Activated naive CD4-positive, alpha-beta T cell treated with anti-CD3 and anti-CD28 coated beads for 36 hours (primary cell): ENCODE measurements around the gene C11orf65. TPM values are rescaled to one million over a fixed set of nuclear protein-coding genes. Genes with fewer than 3 reads are reported as not detected.

Source experiments
- CTCF ChIA-PET: fragments of 350-600 bp; sonication (Branson Sonifier 250); formaldehyde crosslinking; loops from one replicate; lab custom pipeline; 2021; ENCODE audit warnings: antibody characterized with exemption; lab: Charles Lee
- DNase-seq: peaks from one replicate; pipeline ENCODE4 v3.0.0-alpha.2; 2020
- H3K27ac Mint-ChIP-seq: one replicate; pipeline ENCODE4 v1.8.0; 2021; ENCODE audit warnings: mild to moderate bottlenecking, mixed read lengths
- H3K27me3 Mint-ChIP-seq: one replicate; pipeline ENCODE4 v1.8.0; 2021; ENCODE audit warnings: low read depth, mixed read lengths
- H3K36me3 Mint-ChIP-seq: one replicate; pipeline ENCODE4 v1.8.0; 2021; ENCODE audit warnings: low read depth, mixed read lengths
- H3K4me1 Mint-ChIP-seq: one replicate; pipeline ENCODE4 v1.8.0; 2021; ENCODE audit warnings: low read depth, mixed read lengths
- H3K4me3 Mint-ChIP-seq: one replicate; pipeline ENCODE4 v1.8.0; 2021; ENCODE audit warnings: mild to moderate bottlenecking, moderate library complexity, mixed read lengths
- H3K9me3 Mint-ChIP-seq: one replicate; pipeline ENCODE4 v1.8.0; 2021; ENCODE audit warnings: mixed read lengths
- intact Hi-C: fragments of 100-400 bp; cut with micrococcal nuclease; formaldehyde crosslinking; loops from one replicate; pipeline ENCODE4 v1.15.1; 2023
- total RNA-seq, 2 experiments: library from RNA; stranded (reverse); gene quantifications; one replicate each; pipeline ENCODE4 v1.2.3, GENCODE V29; 2021

Gene C11orf65
- total RNA-seq = 1 to 10 TPM; 2.2 to 3.1 TPM

DNA sequence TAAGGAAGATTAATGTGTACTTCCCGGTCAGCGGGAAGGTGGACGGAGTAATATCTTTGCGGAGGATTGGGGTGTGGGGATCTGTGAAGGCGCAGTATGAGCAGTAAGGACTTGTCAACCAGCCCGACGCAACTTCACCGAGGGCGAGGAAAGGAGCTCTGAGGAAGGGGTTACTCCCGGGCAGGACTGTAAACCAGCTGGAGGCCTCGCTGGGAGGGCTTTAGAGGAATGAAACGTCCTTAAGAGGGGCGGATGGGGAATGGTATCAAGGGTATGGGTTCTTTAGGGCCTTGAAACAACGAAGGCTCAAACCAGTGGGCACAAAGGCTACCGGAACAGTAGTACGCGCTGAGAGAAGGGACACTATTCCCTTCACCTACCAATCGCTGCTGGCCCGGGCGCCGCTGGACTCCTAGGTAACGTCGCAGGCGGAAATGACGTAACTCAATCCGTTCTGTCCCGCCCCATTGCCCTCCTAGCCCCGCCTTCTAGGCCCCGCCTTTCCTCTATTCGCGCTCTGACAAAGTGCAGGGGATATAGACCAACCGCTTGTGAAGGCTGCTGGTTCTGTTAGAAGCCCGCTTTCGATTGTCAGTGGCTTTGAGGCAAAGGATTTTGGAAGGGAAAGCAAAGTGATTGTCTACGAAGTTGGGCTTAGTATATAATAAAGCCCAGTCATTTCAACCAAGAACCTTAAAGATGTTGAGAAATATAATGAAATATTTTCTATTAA lies at the start of gene C11orf65:
TSS of gene C11orf65 (minus strand) at position 439 of the 733 bp plus-strand sequence. CDS start 5,970 bp downstream, outside the sequence.
- peak within 1 kb of the TSS; percentile 96 for H3K27ac Mint-ChIP-seq
- no peaks in the 10 kb centered on the region for H3K36me3 Mint-ChIP-seq
- peaks cover 8% of the 10 kb centered on the region for H3K4me1 Mint-ChIP-seq
- CTCF ChIA-PET = no interaction called here
- peak within 1 kb of the TSS; percentile 94 for H3K4me3 Mint-ChIP-seq
- H3K9me3 Mint-ChIP-seq = no peaks in the 10 kb centered on the region
- peak; percentile 98 for DNase-seq
- intact Hi-C loops = loop anchor here (1.0 to 10.0 kb wide), 14 partner anchors 30 to 1012 kb away; partner anchors contain the start of genes ACAT1, ALKBH8, CUL5 and CWF19L2
- H3K27me3 Mint-ChIP-seq = no peaks in the 10 kb centered on the region

GRCh38 chr11:108516125-108516524 lies 48.8 kb upstream of the C11orf65 start:
- Mint-ChIP-seq H3K9me3 (no peaks in the 10 kb centered on the region), H3K36me3 (peaks cover 8% of the 10 kb centered on the region), H3K27me3 (no peaks in the 10 kb centered on the region), H3K4me1 (no peaks in the 10 kb centered on the region), H3K27ac (no peak overlapping the region), H3K4me3 (no peak overlapping the region)
- DNase-seq = no peak
- CTCF ChIA-PET = interaction anchor here (0.6 kb wide), 1 partner anchor 417 kb away, joined by 3 read pairs; no protein-coding TSS in a partner anchor
- intact Hi-C loops = no loop called here

- Mint-ChIP-seq H3K9me3 (no peaks in the 10 kb centered on the region), H3K27me3 (no peaks in the 10 kb centered on the region), H3K27ac (no peak overlapping the region), H3K4me3 (no peak overlapping the region), H3K4me1 (no peaks in the 10 kb centered on the region), H3K36me3 (peaks cover 8% of the 10 kb centered on the region)
- intact Hi-C loops = no loop called here
- CTCF ChIA-PET = no interaction called here
- no peak for DNase-seq
Observed at GRCh38 chr11:108512708-108513107, 45.4 kb upstream of the C11orf65 start.

DNA sequence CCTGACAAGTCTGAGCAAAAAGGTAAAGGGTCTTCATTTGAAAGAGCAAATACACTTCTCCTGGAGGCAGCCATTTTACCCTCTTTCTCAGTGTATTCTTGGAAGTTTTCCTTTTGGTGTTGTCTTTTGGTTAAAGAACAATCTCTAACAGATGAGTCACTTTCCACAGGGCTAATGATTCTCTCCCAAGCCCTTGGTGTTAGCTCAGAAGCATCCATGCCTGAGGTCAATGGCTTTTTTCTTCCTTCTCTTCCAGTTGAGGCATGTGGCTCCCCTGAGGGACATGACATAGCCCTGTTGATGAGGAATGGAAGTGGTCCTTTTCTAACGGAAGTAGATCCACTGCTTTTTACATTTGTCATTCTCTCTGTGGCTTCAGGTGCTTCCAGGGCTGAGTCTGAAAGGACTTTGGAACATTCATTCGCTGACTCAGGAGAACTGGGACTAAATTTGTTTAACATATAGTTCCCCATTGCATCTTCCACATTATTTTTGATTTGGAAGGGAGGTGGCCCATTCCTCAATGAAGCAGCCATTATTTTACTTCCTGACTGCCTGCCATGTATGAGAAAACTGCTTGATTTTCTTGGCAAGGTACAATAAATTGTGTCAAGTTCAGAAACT lies 44.6 kb upstream of the C11orf65 start:
- H3K4me3 Mint-ChIP-seq = no peak overlapping the region
- no peaks in the 10 kb centered on the region for H3K9me3 Mint-ChIP-seq
- intact Hi-C loops = no loop called here
- no peaks in the 10 kb centered on the region for H3K4me1 Mint-ChIP-seq
- no peak overlapping the region for H3K27ac Mint-ChIP-seq
- no peak for DNase-seq
- H3K27me3 Mint-ChIP-seq = no peaks in the 10 kb centered on the region
- CTCF ChIA-PET = interaction anchor here (1.1 kb wide), 1 partner anchor 14 kb away, joined by 4 read pairs; no protein-coding TSS in a partner anchor
- peaks cover 8% of the 10 kb centered on the region for H3K36me3 Mint-ChIP-seq

- CTCF ChIA-PET = interaction anchor here (1.3 kb wide), 1 partner anchor 20 kb away, joined by 3 read pairs; no protein-coding TSS in a partner anchor
- H3K4me3 Mint-ChIP-seq = no peak overlapping the region
- no peak overlapping the region for H3K27ac Mint-ChIP-seq
- DNase-seq = no peak
- H3K9me3 Mint-ChIP-seq = no peaks in the 10 kb centered on the region
- H3K36me3 Mint-ChIP-seq = peaks cover 2% of the 10 kb centered on the region
- no peaks in the 10 kb centered on the region for H3K27me3 Mint-ChIP-seq
- intact Hi-C loops = no loop called here
- H3K4me1 Mint-ChIP-seq = no peaks in the 10 kb centered on the region
Observed at GRCh38 chr11:108508653-108509593, 41.6 kb upstream of the C11orf65 start.

- CTCF ChIA-PET = no interaction called here
- intact Hi-C loops = no loop called here
- Mint-ChIP-seq H3K4me3 (no peak overlapping the region), H3K27ac (no peak overlapping the region), H3K27me3 (no peaks in the 10 kb centered on the region), H3K9me3 (no peaks in the 10 kb centered on the region), H3K36me3 (no peaks in the 10 kb centered on the region), H3K4me1 (peaks cover 14% of the 10 kb centered on the region)
- no peak for DNase-seq
Observed at GRCh38 chr11:108501396-108501795, 34.1 kb upstream of the C11orf65 start.

GRCh38 chr11:108500721-108501120 lies 33.4 kb upstream of the C11orf65 start:
- no peaks in the 10 kb centered on the region for H3K9me3 Mint-ChIP-seq
- no peaks in the 10 kb centered on the region for H3K27me3 Mint-ChIP-seq
- H3K27ac Mint-ChIP-seq = no peak overlapping the region
- H3K4me1 Mint-ChIP-seq = peaks cover 16% of the 10 kb centered on the region
- CTCF ChIA-PET = no interaction called here
- no peak for DNase-seq
- H3K4me3 Mint-ChIP-seq = no peak overlapping the region
- H3K36me3 Mint-ChIP-seq = no peaks in the 10 kb centered on the region
- intact Hi-C loops = no loop called here

GRCh38 chr11:108500169-108500568 lies 32.8 kb upstream of the C11orf65 start:
- Mint-ChIP-seq H3K4me1 (peaks cover 16% of the 10 kb centered on the region), H3K36me3 (no peaks in the 10 kb centered on the region), H3K27ac (no peak overlapping the region), H3K9me3 (no peaks in the 10 kb centered on the region), H3K4me3 (no peak overlapping the region), H3K27me3 (no peaks in the 10 kb centered on the region)
- no peak for DNase-seq
- CTCF ChIA-PET = interaction anchor here (0.6 kb wide), 2 partner anchors 208 to 1894 kb away, joined by 3 to 5 read pairs; no protein-coding TSS in a partner anchor
- intact Hi-C loops = no loop called here

DNA sequence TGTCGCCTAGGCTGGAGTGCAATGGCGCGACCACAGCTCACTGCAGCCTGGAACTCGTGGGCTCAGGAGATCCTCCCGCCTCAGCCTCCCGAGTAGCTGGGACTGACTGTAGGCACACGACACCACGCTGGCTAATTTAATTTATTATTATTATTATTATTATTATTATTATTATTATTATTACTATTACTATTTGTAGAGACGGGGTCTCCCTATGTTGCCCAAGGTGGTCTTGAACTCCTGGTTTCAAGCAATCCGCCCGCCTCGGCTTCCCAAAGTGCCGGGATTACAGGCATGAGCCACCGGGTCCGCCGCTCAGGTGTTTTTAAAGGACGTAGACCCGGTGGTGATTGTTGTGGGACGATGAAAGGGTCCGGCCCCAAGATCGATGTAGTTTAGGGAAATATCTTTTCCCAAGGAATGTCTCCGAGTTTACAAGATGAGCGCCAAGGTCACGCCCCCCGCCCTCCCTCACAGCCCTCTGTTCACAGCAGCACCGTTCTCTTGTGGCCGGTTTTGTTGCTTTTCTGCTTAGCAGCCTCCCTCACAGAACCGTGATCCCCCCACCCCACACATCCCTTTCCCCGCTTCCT lies 31.6 kb upstream of the C11orf65 start:
- H3K27ac Mint-ChIP-seq = peak overlapping the region; percentile 82
- H3K4me1 Mint-ChIP-seq = peaks cover 16% of the 10 kb centered on the region
- no peaks in the 10 kb centered on the region for H3K36me3 Mint-ChIP-seq
- H3K4me3 Mint-ChIP-seq = peak overlapping the region; percentile 84
- DNase-seq = no peak
- CTCF ChIA-PET = no interaction called here
- intact Hi-C loops = loop anchor here (5.0 to 10.0 kb wide), 3 partner anchors 484 to 1044 kb away; partner anchors contain the start of gene CWF19L2
- H3K9me3 Mint-ChIP-seq = no peaks in the 10 kb centered on the region
- H3K27me3 Mint-ChIP-seq = no peaks in the 10 kb centered on the region

DNA sequence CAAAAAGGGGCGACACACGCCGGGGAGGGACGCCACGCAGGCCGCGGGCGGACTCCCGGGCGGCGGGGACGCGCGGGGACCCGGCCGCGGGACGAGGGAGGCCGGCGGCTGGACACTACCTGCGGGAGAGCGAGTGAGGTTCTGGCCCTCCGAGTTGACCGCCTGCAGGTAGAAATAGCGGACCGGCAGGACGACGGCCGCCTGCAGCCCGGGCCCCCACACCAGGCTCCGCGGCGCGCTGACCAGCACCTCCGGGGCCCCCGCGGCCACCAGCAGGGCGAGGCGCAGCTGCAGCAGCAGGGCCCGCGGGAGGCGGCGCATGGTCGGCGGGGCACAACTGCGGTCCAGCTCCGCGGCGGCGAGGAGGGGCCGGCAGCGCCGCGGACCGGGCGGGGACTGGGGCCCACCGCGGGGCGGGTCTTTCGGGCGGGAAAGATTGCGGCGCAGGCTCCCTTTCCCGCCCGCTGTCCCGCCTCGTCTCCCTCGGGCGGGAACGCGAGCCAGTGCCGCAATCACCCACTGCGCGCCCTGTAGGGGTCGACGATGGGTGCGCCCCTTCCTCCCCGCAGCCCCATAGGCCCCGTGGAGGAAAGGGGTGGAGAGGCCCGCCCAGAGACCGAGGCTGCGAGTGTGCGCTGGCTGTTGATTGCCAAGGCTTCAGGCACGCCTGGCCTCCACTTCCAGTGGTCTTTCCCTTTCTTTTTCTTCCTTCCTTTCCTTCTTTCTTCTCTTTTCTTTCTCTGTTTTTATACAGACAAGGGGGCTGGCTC lies 30.9 kb upstream of the C11orf65 start, which contains the start of gene POGLUT3:
TSS of gene POGLUT3 (minus strand) at position 339 of the 770 bp plus-strand sequence. CDS start at position 321, 18 bp downstream.
- no peaks in the 10 kb centered on the region for H3K9me3 Mint-ChIP-seq
- H3K27ac Mint-ChIP-seq = peak within 1 kb of the TSS; percentile 92
- DNase-seq = peak; percentile 52
- H3K4me1 Mint-ChIP-seq = peaks cover 16% of the 10 kb centered on the region
- no peaks in the 10 kb centered on the region for H3K36me3 Mint-ChIP-seq
- H3K27me3 Mint-ChIP-seq = no peaks in the 10 kb centered on the region
- CTCF ChIA-PET = interaction anchor here (0.5 kb wide), 1 partner anchor 170 kb away, joined by 5 read pairs; no protein-coding TSS in a partner anchor
- peak within 1 kb of the TSS; percentile 85 for H3K4me3 Mint-ChIP-seq
- intact Hi-C loops = loop anchor here (5.0 to 10.0 kb wide), 3 partner anchors 483 to 1043 kb away; partner anchors contain the start of gene CWF19L2
